ENCODE results near the gene THBS3. TPM values are rescaled to one million over a fixed set of nuclear protein-coding genes. Genes with fewer than 3 reads are reported as not detected.
"Not testable (repeated sequence)": the region's sequence is repeated elsewhere in the genome, so short reads cannot be mapped to it uniquely, and the experiment has no call there.

The THBS3 gene
- total RNA-seq, 2 experiments from 2014 or later: 11.1 to 28.7 TPM

DNA sequence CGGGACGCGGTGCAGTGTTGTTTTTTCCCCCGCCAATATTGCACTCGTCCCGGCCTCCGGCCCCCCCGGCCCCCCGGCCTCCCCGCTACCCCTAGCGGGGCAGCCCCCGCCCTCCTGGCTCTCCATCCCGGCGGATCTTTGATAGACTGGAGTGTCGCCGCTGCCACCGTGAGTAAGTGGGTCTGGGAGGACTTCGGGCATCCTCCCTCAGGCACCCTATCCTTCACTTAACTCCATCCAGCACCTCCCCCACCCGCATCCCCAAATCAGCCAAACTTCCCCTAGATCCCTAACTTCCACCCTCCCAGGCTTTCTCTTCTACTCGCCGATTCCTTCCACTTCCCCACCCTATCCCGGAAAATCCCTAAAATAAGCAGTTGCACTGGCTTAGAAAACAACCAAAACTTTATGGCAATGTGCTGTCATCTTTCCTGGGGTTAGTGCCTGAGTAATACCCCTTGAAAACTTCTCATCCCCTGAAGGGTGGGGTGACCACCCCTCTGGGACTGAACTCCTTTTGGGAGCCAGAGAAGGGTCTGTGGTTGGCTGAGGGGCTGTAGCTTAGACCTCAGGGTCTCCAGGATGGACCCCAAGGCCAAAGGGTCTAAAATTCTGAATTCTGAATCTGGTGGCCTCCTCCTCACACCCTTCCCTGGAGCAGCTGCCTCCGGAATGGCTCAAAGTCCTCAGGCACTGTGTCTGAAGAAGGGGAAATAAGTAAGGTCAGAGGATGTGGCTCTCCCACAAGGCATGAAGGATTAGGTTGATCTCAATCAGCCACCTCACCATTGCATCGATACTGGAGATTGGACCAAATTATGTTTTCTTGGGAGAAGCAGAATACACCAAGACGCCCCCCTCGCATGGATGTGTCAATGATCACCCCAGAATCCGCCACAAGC, 12.2 kb downstream of the THBS3 start:
- BruUV-seq (replicated peaks): no TSS peak
- no peaks in the 10 kb centered on the region for H3K9me2 ChIP-seq (ENCODE audit: insufficient read depth, low read length)
- no peaks in the 10 kb centered on the region for H4K20me1 ChIP-seq (ENCODE audit: insufficient read depth, low read length)
- H3K79me2 ChIP-seq (ENCODE audit: insufficient read depth, low read depth, low read length): no peaks in the 10 kb centered on the region
- ChIA-PET POLR2A (no interaction called here), CTCF (ENCODE audit: unreplicated experiment) (no interaction called here)
- no peaks in the 10 kb centered on the region for H3K36me3 ChIP-seq (ENCODE audit: insufficient read depth, low read length)
- no peak overlapping the region for H3K27ac ChIP-seq (ENCODE audit: low read depth, low read length, poor library complexity, severe bottlenecking)
- intact Hi-C loops (cut with micrococcal nuclease; ENCODE audit: unreplicated experiment): no loop called here
- peaks cover 15% of the 10 kb centered on the region for H3K4me1 ChIP-seq (ENCODE audit: insufficient read depth, low read length, poor library complexity, severe bottlenecking)
- no peak overlapping the region for H3K4me2 ChIP-seq (ENCODE audit: low read length)
- no peak for DNase-seq (ENCODE audit: low spot score)
- no peak overlapping the region for H2AFZ ChIP-seq (ENCODE audit: low read length)
- no peaks in the 10 kb centered on the region for H3K9me3 ChIP-seq (ENCODE audit: low read length)
- TF ChIP-seq EZH2phosphoT487 (IDR thresholded peaks at IDR 0.05; ENCODE audit: borderline replicate concordance, low read depth, low read length): no peak
- TF ChIP-seq, protein P1, sequence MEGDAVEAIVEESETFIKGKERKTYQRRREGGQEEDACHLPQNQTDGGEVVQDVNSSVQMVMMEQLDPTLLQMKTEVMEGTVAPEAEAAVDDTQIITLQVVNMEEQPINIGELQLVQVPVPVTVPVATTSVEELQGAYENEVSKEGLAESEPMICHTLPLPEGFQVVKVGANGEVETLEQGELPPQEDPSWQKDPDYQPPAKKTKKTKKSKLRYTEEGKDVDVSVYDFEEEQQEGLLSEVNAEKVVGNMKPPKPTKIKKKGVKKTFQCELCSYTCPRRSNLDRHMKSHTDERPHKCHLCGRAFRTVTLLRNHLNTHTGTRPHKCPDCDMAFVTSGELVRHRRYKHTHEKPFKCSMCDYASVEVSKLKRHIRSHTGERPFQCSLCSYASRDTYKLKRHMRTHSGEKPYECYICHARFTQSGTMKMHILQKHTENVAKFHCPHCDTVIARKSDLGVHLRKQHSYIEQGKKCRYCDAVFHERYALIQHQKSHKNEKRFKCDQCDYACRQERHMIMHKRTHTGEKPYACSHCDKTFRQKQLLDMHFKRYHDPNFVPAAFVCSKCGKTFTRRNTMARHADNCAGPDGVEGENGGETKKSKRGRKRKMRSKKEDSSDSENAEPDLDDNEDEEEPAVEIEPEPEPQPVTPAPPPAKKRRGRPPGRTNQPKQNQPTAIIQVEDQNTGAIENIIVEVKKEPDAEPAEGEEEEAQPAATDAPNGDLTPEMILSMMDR (conservative IDR thresholded peaks at IDR 0.05; ENCODE audit: low read length): no peak
- H3K4me3 ChIP-seq (ENCODE audit: low read depth, low read length, poor library complexity, severe bottlenecking): no peak overlapping the region

GRCh38 chr1:155193991-155194240, 13.8 kb downstream of the THBS3 start:
- intact Hi-C loops (cut with micrococcal nuclease; ENCODE audit: unreplicated experiment): loop anchor here (1.0 kb wide), 1 partner anchor 18 kb away; no protein-coding TSS in a partner anchor
- Histone ChIP-seq H3K4me2 (ENCODE audit: low read length) (peak overlapping the region; percentile 53), H3K4me1 (ENCODE audit: insufficient read depth, low read length, poor library complexity, severe bottlenecking) (peaks cover 15% of the 10 kb centered on the region)
- H3K9me2 ChIP-seq (ENCODE audit: insufficient read depth, low read length); DNase-seq (ENCODE audit: low spot score); BruUV-seq (replicated peaks); H4K20me1 ChIP-seq (ENCODE audit: insufficient read depth, low read length); H3K4me3 ChIP-seq (ENCODE audit: low read depth, low read length, poor library complexity, severe bottlenecking); H3K9me3 ChIP-seq (ENCODE audit: low read length); H2AFZ ChIP-seq (ENCODE audit: low read length); H3K79me2 ChIP-seq (ENCODE audit: insufficient read depth, low read depth, low read length); H3K27ac ChIP-seq (ENCODE audit: low read depth, low read length, poor library complexity, severe bottlenecking); H3K36me3 ChIP-seq (ENCODE audit: insufficient read depth, low read length): not testable (repeated sequence)
- CTCF ChIA-PET (ENCODE audit: unreplicated experiment): interaction anchor here (0.6 to 1.3 kb wide), 4 partner anchors 13 to 414 kb away, joined by 3 to 4 read pairs (median 3); no protein-coding TSS in a partner anchor
- POLR2A ChIA-PET: interaction anchor here (0.5 to 1.5 kb wide), 4 partner anchors 9 to 23 kb away, joined by 3 to 4 read pairs (median 3); partner anchors contain the start of gene KRTCAP2

GRCh38 chr1:155193275-155193990, 14.3 kb downstream of the THBS3 start:
- Histone ChIP-seq H3K36me3 (ENCODE audit: insufficient read depth, low read length) (no peaks in the 10 kb centered on the region), H3K79me2 (ENCODE audit: insufficient read depth, low read depth, low read length) (no peaks in the 10 kb centered on the region), H3K27ac (ENCODE audit: low read depth, low read length, poor library complexity, severe bottlenecking) (no peak overlapping the region), H3K9me2 (ENCODE audit: insufficient read depth, low read length) (no peaks in the 10 kb centered on the region), H3K4me2 (ENCODE audit: low read length) (peak overlapping the region; percentile 53), H3K4me3 (ENCODE audit: low read depth, low read length, poor library complexity, severe bottlenecking) (peak overlapping the region; percentile 29), H2AFZ (ENCODE audit: low read length) (no peak overlapping the region; the same call in 1 of the 2 replicates), H4K20me1 (ENCODE audit: insufficient read depth, low read length) (no peaks in the 10 kb centered on the region), H3K9me3 (ENCODE audit: low read length) (no peaks in the 10 kb centered on the region), H3K4me1 (ENCODE audit: insufficient read depth, low read length, poor library complexity, severe bottlenecking) (peaks cover 15% of the 10 kb centered on the region)
- intact Hi-C loops (cut with micrococcal nuclease; ENCODE audit: unreplicated experiment): loop anchor here (1.0 kb wide), 1 partner anchor 17 kb away; no protein-coding TSS in a partner anchor
- peak; percentile 74 for DNase-seq (ENCODE audit: low spot score)
- ChIA-PET POLR2A (interaction anchor here (0.5 to 1.5 kb wide), 4 partner anchors 8 to 22 kb away, joined by 3 to 4 read pairs (median 3); partner anchors contain the start of gene KRTCAP2), CTCF (ENCODE audit: unreplicated experiment) (interaction anchor here (0.5 to 1.3 kb wide), 6 partner anchors 8 to 413 kb away, joined by 3 to 9 read pairs (median 4); no protein-coding TSS in a partner anchor)
- no TSS peak for BruUV-seq (replicated peaks)
- no peak for TF ChIP-seq EZH2phosphoT487 (IDR thresholded peaks at IDR 0.05; ENCODE audit: borderline replicate concordance, low read depth, low read length)
- TF ChIP-seq, protein P1 (conservative IDR thresholded peaks at IDR 0.05; ENCODE audit: low read length): peak; percentile 96
